ENCODE results near the gene SMIM7.
"Not testable (repeated sequence)": the region's sequence is repeated elsewhere in the genome, so short reads cannot be mapped to it uniquely, and the experiment has no call there.

The SMIM7 gene

GRCh38 chr19:16655727-16656126 is 4.2 kb downstream of the SMIM7 start:
- H3K27ac ChIP-seq = no peak overlapping the region
- TF ChIP-seq ZFX (IDR thresholded peaks at IDR 0.05; ENCODE audit: borderline replicate concordance) (no peak), CTCF (IDR thresholded peaks at IDR 0.05) (no peak)

GRCh38 chr19:16654627-16655026 is 5.3 kb downstream of the SMIM7 start:
- H3K27ac ChIP-seq = no peak overlapping the region
- TF ChIP-seq ZFX (IDR thresholded peaks at IDR 0.05; ENCODE audit: borderline replicate concordance) (no peak), CTCF (IDR thresholded peaks at IDR 0.05) (no peak)

- TF ChIP-seq CTCF (IDR thresholded peaks at IDR 0.05) (no peak), ZFX (IDR thresholded peaks at IDR 0.05; ENCODE audit: borderline replicate concordance) (no peak)
- no peak overlapping the region; the same call in 1 of the 2 replicates for H3K27ac ChIP-seq
Observed at GRCh38 chr19:16654140-16654539, 5.8 kb downstream of the SMIM7 start.

GRCh38 chr19:16652854-16653253 is 7.1 kb downstream of the SMIM7 start:
- no peak for TF ChIP-seq ZFX (IDR thresholded peaks at IDR 0.05; ENCODE audit: borderline replicate concordance)
- no peak for TF ChIP-seq CTCF (IDR thresholded peaks at IDR 0.05)
- peak overlapping the region; percentile 54 for H3K27ac ChIP-seq

GRCh38 chr19:16651421-16652188 is 8.3 kb downstream of the SMIM7 start:
- H3K27ac ChIP-seq = not testable (repeated sequence)

- TF ChIP-seq CTCF (IDR thresholded peaks at IDR 0.05) (no peak), ZFX (IDR thresholded peaks at IDR 0.05; ENCODE audit: borderline replicate concordance) (no peak)
- no peak overlapping the region for H3K27ac ChIP-seq
Observed at GRCh38 chr19:16650821-16651220, 9.1 kb downstream of the SMIM7 start.

- H3K27ac ChIP-seq = no peak overlapping the region
- no peak for TF ChIP-seq CTCF (IDR thresholded peaks at IDR 0.05)
- TF ChIP-seq ZFX (IDR thresholded peaks at IDR 0.05; ENCODE audit: borderline replicate concordance) = no peak
Observed at GRCh38 chr19:16649734-16650133, 10.2 kb downstream of the SMIM7 start.

GRCh38 chr19:16645140-16645539 is 14.8 kb downstream of the SMIM7 start:
- TF ChIP-seq ZFX (IDR thresholded peaks at IDR 0.05; ENCODE audit: borderline replicate concordance) = no peak
- TF ChIP-seq CTCF (IDR thresholded peaks at IDR 0.05) = no peak
- H3K27ac ChIP-seq = no peak overlapping the region

All from 22Rv1 (cell line).